H1 (cell line): Measurements from ENCODE around the gene RAB3B. TPM values are rescaled to one million over a fixed set of nuclear protein-coding genes. Genes with fewer than 3 reads are reported as not detected.

ENCODE experiments used
- CTCF ChIA-PET: fragments of 300-600 bp; sonication (Branson Sonifier 250); formaldehyde crosslinking; loops from one replicate; lab custom pipeline; 2021; ENCODE audit not compliant: partially characterized antibody; lab: Charles Lee
- POLR2A ChIA-PET: fragments of 300-600 bp; sonication (Branson Sonifier 250); formaldehyde crosslinking; loops from one replicate; lab custom pipeline; 2021; ENCODE audit warnings: inconsistent platforms; ENCODE audit not compliant: partially characterized antibody; lab: Charles Lee
- DNase-seq, 2 experiments: peaks; one replicate each; pipeline versions ENCODE4 v3.0.0 to v3.0.0-alpha.2; 2010 to 2022; ENCODE audit warnings: low spot score in 2 of 2, low read depth in 1 of 2, mixed read lengths in 1 of 2
- FAIRE-seq: peaks from 2 replicates; lab custom pipeline; 2011; peaks lifted over from hg19 to GRCh38; lab: Jason Lieb, UNC
- H2AFZ ChIP-seq: 2 replicates; pipeline ENCODE4 v1.8.1; 2012; ENCODE audit warnings: low read length, inconsistent platforms
- H2AK5ac ChIP-seq: 2 replicates; pipeline ENCODE4 v1.6.1; 2013; ENCODE audit warnings: low read depth, low read length
- H2BK120ac ChIP-seq: replicated peaks from 2 replicates; pipeline ENCODE3; 2013; ENCODE audit warnings: low read depth, low read length, inconsistent platforms
- H2BK12ac ChIP-seq: 2 replicates; pipeline ENCODE4 v1.6.1; 2013; ENCODE audit warnings: low read depth, low read length
- H2BK15ac ChIP-seq: 2 replicates; pipeline ENCODE4 v1.6.1; 2013; ENCODE audit warnings: low read length
- H2BK20ac ChIP-seq: 2 replicates; pipeline ENCODE4 v1.6.1; 2013; ENCODE audit warnings: low read length
- H2BK5ac ChIP-seq: 2 replicates; pipeline ENCODE4 v1.6.1; 2013; ENCODE audit warnings: low read depth, low read length
- H3K14ac ChIP-seq: 2 replicates; pipeline ENCODE4 v1.6.1; 2013; ENCODE audit warnings: inconsistent platforms; ENCODE audit not compliant: insufficient read length
- H3K18ac ChIP-seq: 2 replicates; pipeline ENCODE4 v1.6.1; 2013; ENCODE audit warnings: low read length; ENCODE audit errors: extremely low read depth
- H3K23ac ChIP-seq: 2 replicates; pipeline ENCODE4 v1.6.1; 2013; ENCODE audit warnings: inconsistent platforms; ENCODE audit not compliant: insufficient read length
- H3K23me2 ChIP-seq: 2 replicates; pipeline ENCODE4 v1.6.1; 2013; ENCODE audit warnings: low read depth, low read length
- H3K27ac ChIP-seq: 2 replicates; pipeline ENCODE4 v1.6.1; 2011; ENCODE audit warnings: low read depth, low read length, inconsistent platforms
- H3K27me3 ChIP-seq, 4 experiments: replicated peaks in 1 of 4; 1 replicate in 1 of 4; 2 replicates in 3 of 4; pipeline versions ENCODE4 v1.6.1 to v1.8.1; 2011 to 2013; ENCODE audit warnings: low read length in 3 of 4, mild to moderate bottlenecking in 3 of 4, inconsistent platforms in 2 of 4, mixed read lengths in 2 of 4, moderate library complexity in 1 of 4; ENCODE audit not compliant: control insufficient read depth in 3 of 4, insufficient read depth in 3 of 4; ENCODE audit errors: extremely low read depth in 1 of 4
- H3K36me3 ChIP-seq, 4 experiments: 2 replicates each; pipeline versions ENCODE4 v1.6.1 to v1.8.1; 2011 to 2013; ENCODE audit warnings: mild to moderate bottlenecking in 4 of 4, low read length in 3 of 4, moderate library complexity in 2 of 4, control low read depth in 1 of 4, inconsistent platforms in 1 of 4; ENCODE audit not compliant: insufficient read depth in 4 of 4, control insufficient read depth in 2 of 4
- H3K4ac ChIP-seq: replicated peaks from 2 replicates; pipeline ENCODE3; 2013; ENCODE audit warnings: low read length, low read depth, mixed read lengths, inconsistent platforms; ENCODE audit not compliant: insufficient read length
- H3K4me1 ChIP-seq, 4 experiments: replicated peaks in 1 of 4; 1 replicate in 1 of 4; 2 replicates in 3 of 4; pipeline versions ENCODE4 v1.6.1 to v1.8.1; 2011 to 2013; ENCODE audit warnings: low read length in 3 of 4, inconsistent platforms in 2 of 4, mixed read lengths in 1 of 4; ENCODE audit not compliant: insufficient read depth in 4 of 4, control insufficient read depth in 3 of 4
- H3K4me2 ChIP-seq, 2 experiments: 2 replicates each; pipeline versions ENCODE4 v1.6.1 to v1.8.1; 2011 to 2013; ENCODE audit warnings: low read depth in 2 of 2, low read length in 2 of 2, control low read depth in 1 of 2, inconsistent platforms in 1 of 2, mild to moderate bottlenecking in 1 of 2; ENCODE audit not compliant: insufficient read depth in 1 of 2
- H3K4me3 ChIP-seq, 4 experiments: fragments of 200-600, 300-600 bp in 1 of 4; sonication (generic), shearing (Covaris generic), sonication (Bioruptor Twin) in 1 of 4; 2 replicates each; pipeline versions ENCODE4 v1.5.1 to v1.8.1; 2011 to 2016; ENCODE audit warnings: low read length in 4 of 4, low read depth in 3 of 4, control low read depth in 2 of 4, inconsistent platforms in 2 of 4, mild to moderate bottlenecking in 2 of 4, mixed read lengths in 1 of 4, moderate library complexity in 1 of 4; ENCODE audit not compliant: insufficient read depth in 2 of 4; ENCODE audit errors: extremely low read depth in 1 of 4
- H3K56ac ChIP-seq: replicated peaks from 2 replicates; pipeline ENCODE3; 2013; ENCODE audit warnings: low read depth, mild to moderate bottlenecking, mixed read lengths, low read length, inconsistent platforms; ENCODE audit not compliant: insufficient read length
- H3K79me1 ChIP-seq: 2 replicates; pipeline ENCODE4 v1.6.1; 2013; ENCODE audit warnings: low read depth, low read length, control low read depth
- H3K79me2 ChIP-seq, 2 experiments: 2 replicates each; pipeline versions ENCODE4 v1.6.1 to v1.8.1; 2012 to 2013; ENCODE audit warnings: low read length in 2 of 2, mild to moderate bottlenecking in 2 of 2, inconsistent platforms in 1 of 2; ENCODE audit not compliant: insufficient read depth in 2 of 2, control insufficient read depth in 1 of 2
- H3K9ac ChIP-seq, 4 experiments: replicated peaks in 1 of 4; 1 replicate in 1 of 4; 2 replicates in 3 of 4; pipeline versions ENCODE4 v1.6.1 to v1.8.1; 2011 to 2013; ENCODE audit warnings: low read depth in 3 of 4, low read length in 3 of 4, control low read depth in 2 of 4, mild to moderate bottlenecking in 2 of 4, moderate library complexity in 2 of 4, inconsistent platforms in 1 of 4; ENCODE audit errors: extremely low read depth in 1 of 4
- H3K9me3 ChIP-seq, 2 experiments: 2 replicates each; pipeline versions ENCODE4 v1.6.1 to v1.8.1; 2012 to 2013; ENCODE audit warnings: mild to moderate bottlenecking in 2 of 2, moderate library complexity in 2 of 2, control low read depth in 1 of 2, inconsistent platforms in 1 of 2, low read depth in 1 of 2, low read length in 1 of 2, mixed read lengths in 1 of 2; ENCODE audit not compliant: insufficient read depth in 2 of 2
- H4K20me1 ChIP-seq, 2 experiments: replicated peaks in 1 of 2; 2 replicates each; pipeline versions ENCODE3 to v1.8.1; 2011 to 2013; ENCODE audit warnings: inconsistent platforms in 2 of 2, low read length in 2 of 2, mild to moderate bottlenecking in 1 of 2; ENCODE audit not compliant: insufficient read depth in 2 of 2, control insufficient read depth in 1 of 2
- H4K5ac ChIP-seq: 2 replicates; pipeline ENCODE4 v1.6.1; 2013; ENCODE audit warnings: low read length, low read depth, mixed read lengths, inconsistent platforms; ENCODE audit not compliant: insufficient read length
- H4K8ac ChIP-seq: 2 replicates; pipeline ENCODE4 v1.8.0; 2013; ENCODE audit warnings: mild to moderate bottlenecking, moderate library complexity, low read length, inconsistent platforms; ENCODE audit not compliant: insufficient read depth; ENCODE audit errors: extremely low read depth
- H4K91ac ChIP-seq: replicated peaks from 2 replicates; pipeline ENCODE3; 2013; ENCODE audit warnings: low read length, mixed read lengths, inconsistent platforms; ENCODE audit not compliant: insufficient read length
- BRCA1 ChIP-seq: IDR thresholded peaks from 2 replicates; pipeline ENCODE4 v1.6.1; 2012; ENCODE audit warnings: low read depth, low read length, improper control_type of control experiment
- CHD1 ChIP-seq: IDR thresholded peaks from 2 replicates; pipeline ENCODE4 v1.6.1; 2012; ENCODE audit warnings: low read depth, low read length, improper control_type of control experiment
- EZH2 ChIP-seq: fragments of 200-600 bp; sonication (generic); IDR thresholded peaks from 2 replicates; pipeline ENCODE4 v1.7.1; 2012; ENCODE audit warnings: low read depth, mild to moderate bottlenecking, moderate library complexity, low read length, inconsistent platforms; ENCODE audit not compliant: severe bottlenecking
- HDAC2 ChIP-seq, 2 experiments: fragments of 300-600 bp in 1 of 2; sonication (generic) in 1 of 2; IDR thresholded peaks; 2 replicates each; pipeline ENCODE4 v1.6.1; 2011 to 2012; ENCODE audit warnings: low read depth in 2 of 2, low read length in 2 of 2, mild to moderate bottlenecking in 2 of 2, moderate library complexity in 2 of 2, borderline replicate concordance in 1 of 2, inconsistent platforms in 1 of 2
- POU5F1 ChIP-seq: IDR thresholded peaks from 2 replicates; pipeline ENCODE4 v1.6.1; 2011; ENCODE audit warnings: low read depth, mild to moderate bottlenecking, low read length, moderate library complexity
- YY1 ChIP-seq: IDR thresholded peaks from 2 replicates; pipeline ENCODE4 v1.6.1; 2011; ENCODE audit warnings: low read depth, mild to moderate bottlenecking, low read length
- WGBS, 2 experiments: shearing (Covaris generic) in 1 of 2; methylation state at CpG; one replicate each; pipeline versions ENCODE4 v1.1.6 to v1.1.7; 2013 to 2015; ENCODE audit warnings: low lambda C conversion rate in 2 of 2, mixed read lengths in 2 of 2, inconsistent platforms in 1 of 2, low coverage in 1 of 2, missing lambda C conversion rate in 1 of 2; ENCODE audit not compliant: insufficient replicate concordance in 2 of 2, insufficient coverage in 1 of 2, insufficient read length in 1 of 2; ENCODE audit errors: extremely low coverage in 1 of 2, missing lambda C conversion rate in 1 of 2; 5-methylcytosine and 5-hydroxymethylcytosine counted together
- polyA plus RNA-seq, 7 experiments: library from polyadenylated mRNA; depleted of rRNA in 3 of 7; stranded (reverse) in 5 of 7; unstranded in 2 of 7; fragments of >200 nt in 5 of 7; fragments of 200-250 nt in 2 of 7; gene quantifications; 1 replicate in 5 of 7; 2 replicates in 1 of 7; 4 replicates in 1 of 7; pipeline versions ENCODE4 v1.2.1 to v1.2.3, GENCODE V29; 2011 to 2013; ENCODE audit warnings: missing spikeins in 2 of 7, mixed read lengths in 2 of 7
- total RNA-seq: library from RNA; stranded (reverse); fragmentation: NEBNext Ultra II Directional; extraction: Animal tissue kit (Norgen Biotek cat#: 25700); gene quantifications from 2 replicates; pipeline ENCODE4 v1.2.1, GENCODE V29; 2021

RAB3B gene
- total and polyA plus RNA-seq, 2 of the 8 experiments (the other 6 are each of a cell fraction or from before 2014, with no cell fraction given) = 12.5 to 36.8 TPM

- H3K27ac ChIP-seq = no peak overlapping the region
- H2AFZ ChIP-seq = no peak overlapping the region
- H3K23ac ChIP-seq = no peak overlapping the region
These were observed 27.8 kb downstream of the RAB3B start for GRCh38 chr1:51962486-51963356.

More at GRCh38 chr1:51962486-51963356, 27.8 kb downstream of the RAB3B start:
- Histone ChIP-seq H3K9ac (no peak overlapping the region), H2BK120ac (no peak overlapping the region), H3K79me1 (no peaks in the 10 kb centered on the region; the same call in 1 of the 2 replicates), H3K27me3 (no peaks in the 10 kb centered on the region), H3K23me2 (no peaks in the 10 kb centered on the region), H3K9me3 (no peaks in the 10 kb centered on the region), H3K4me3 (no peak overlapping the region), H4K8ac (no peak overlapping the region), H4K20me1 (no peaks in the 10 kb centered on the region), H2BK20ac (no peak overlapping the region), H4K91ac (no peak overlapping the region), H3K14ac (no peak overlapping the region), H3K79me2 (peaks cover 0 to 9% of the 10 kb centered on the region in 2 experiments; a peak in 1 of 4 replicates), H3K4ac (no peak overlapping the region), H3K18ac (no peak overlapping the region), H4K5ac (no peak overlapping the region), H3K36me3 (peaks cover 0 to 35% (median 10%) of the 10 kb centered on the region in 4 experiments; a peak in 6 of 8 replicates), H3K4me2 (no peak overlapping the region; a peak in 1 of 4 replicates), H3K56ac (no peak overlapping the region), H2BK5ac (no peak overlapping the region), H2BK15ac (no peak overlapping the region), H2AK5ac (0 out of 2 replicates have a peak overlapping the region, but pooled peaks have one; percentile 45), H3K4me1 (peaks cover 4 to 12% (median 5%) of the 10 kb centered on the region in 4 experiments; a peak in 6 of 7 replicates), H2BK12ac (no peak overlapping the region)
- no peak for FAIRE-seq
- POLR2A ChIA-PET = interaction anchor here (0.9 kb wide), 1 partner anchor 15 kb away, joined by 8 read pairs; no protein-coding TSS in a partner anchor
- DNase-seq = no peak
- CTCF ChIA-PET = interaction anchor here (0.6 to 2.0 kb wide), 3 partner anchors 25 to 335 kb away, joined by 3 to 7 read pairs (median 3); no protein-coding TSS in a partner anchor
- no peak for TF ChIP-seq YY1
- TF ChIP-seq BRCA1 = no peak
- TF ChIP-seq EZH2 = no peak
- TF ChIP-seq POU5F1 = no peak
- TF ChIP-seq CHD1 = no peak
- TF ChIP-seq HDAC2 (IDR thresholded peaks at IDR 0.05; ENCODE audit: borderline replicate concordance in 1 of 2, low read depth in 2 of 2, low read length in 2 of 2) = no peak
- 91% methylated on average over 4 of the region's 4 CpGs; no CpG with 5 or more reads in 1 of the 2 experiments for WGBS, 2 experiments
